ENCODE measurements around the gene DDC.

DNA sequence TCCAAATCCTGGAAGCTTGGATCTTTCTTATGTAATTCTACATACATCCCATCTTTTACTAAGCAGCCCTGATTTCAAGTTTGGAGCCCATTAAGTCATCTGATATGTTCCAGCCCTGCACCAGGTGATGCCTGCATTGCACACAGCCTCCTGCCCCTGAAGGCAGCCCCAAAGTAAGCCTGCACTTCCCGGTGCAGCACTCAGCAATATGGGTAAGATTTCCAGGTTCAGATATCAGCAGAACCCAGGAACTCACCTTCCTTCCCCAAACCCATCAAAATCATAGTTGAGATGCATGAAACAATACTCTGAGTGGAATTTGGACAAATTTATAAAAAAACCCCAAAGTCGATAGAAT is 333 bp upstream of the DDC start:
- TF ChIP-seq RAD21 (IDR thresholded peaks at IDR 0.05; ENCODE audit: low read depth): no peak
- TF ChIP-seq TAF1 (IDR thresholded peaks at IDR 0.05; ENCODE audit: low read depth): no peak
- TF ChIP-seq EP300 (IDR thresholded peaks at IDR 0.05; ENCODE audit: borderline replicate concordance): no peak
- TF ChIP-seq TEAD4 (IDR thresholded peaks at IDR 0.05): no peak
- TF ChIP-seq, protein P1, sequence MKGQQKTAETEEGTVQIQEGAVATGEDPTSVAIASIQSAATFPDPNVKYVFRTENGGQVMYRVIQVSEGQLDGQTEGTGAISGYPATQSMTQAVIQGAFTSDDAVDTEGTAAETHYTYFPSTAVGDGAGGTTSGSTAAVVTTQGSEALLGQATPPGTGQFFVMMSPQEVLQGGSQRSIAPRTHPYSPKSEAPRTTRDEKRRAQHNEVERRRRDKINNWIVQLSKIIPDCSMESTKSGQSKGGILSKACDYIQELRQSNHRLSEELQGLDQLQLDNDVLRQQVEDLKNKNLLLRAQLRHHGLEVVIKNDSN (IDR thresholded peaks at IDR 0.05): no peak
- TF ChIP-seq, protein P2, sequence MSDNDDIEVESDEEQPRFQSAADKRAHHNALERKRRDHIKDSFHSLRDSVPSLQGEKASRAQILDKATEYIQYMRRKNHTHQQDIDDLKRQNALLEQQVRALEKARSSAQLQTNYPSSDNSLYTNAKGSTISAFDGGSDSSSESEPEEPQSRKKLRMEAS (IDR thresholded peaks at IDR 0.05): no peak
- no peak for TF ChIP-seq CREB1 (IDR thresholded peaks at IDR 0.05; ENCODE audit: low read depth)
